Myocyte (in vitro differentiated cells): ENCODE data around the gene FGF11. TPM values are rescaled to one million over a fixed set of nuclear protein-coding genes. Genes with fewer than 3 reads are reported as not detected.

Experiments
- DNase-seq: peaks from one replicate; pipeline ENCODE4 v3.0.0-alpha.2; 2012; ENCODE audit warnings: low read depth
- polyA plus RNA-seq: library from polyadenylated mRNA; unstranded; fragments of >200 nt; gene quantifications from one replicate; pipeline ENCODE4 v1.2.1, GENCODE V29; 2012; ENCODE audit warnings: missing spikeins
- total RNA-seq: library from RNA; depleted of rRNA; stranded (reverse); fragments of >200 nt; gene quantifications from 2 replicates; pipeline ENCODE4 v1.2.3, GENCODE V29; 2014

FGF11 gene
- total RNA-seq: 41.7 and 89.9 TPM in 2 replicates
- 56.4 TPM for polyA plus RNA-seq

DNA sequence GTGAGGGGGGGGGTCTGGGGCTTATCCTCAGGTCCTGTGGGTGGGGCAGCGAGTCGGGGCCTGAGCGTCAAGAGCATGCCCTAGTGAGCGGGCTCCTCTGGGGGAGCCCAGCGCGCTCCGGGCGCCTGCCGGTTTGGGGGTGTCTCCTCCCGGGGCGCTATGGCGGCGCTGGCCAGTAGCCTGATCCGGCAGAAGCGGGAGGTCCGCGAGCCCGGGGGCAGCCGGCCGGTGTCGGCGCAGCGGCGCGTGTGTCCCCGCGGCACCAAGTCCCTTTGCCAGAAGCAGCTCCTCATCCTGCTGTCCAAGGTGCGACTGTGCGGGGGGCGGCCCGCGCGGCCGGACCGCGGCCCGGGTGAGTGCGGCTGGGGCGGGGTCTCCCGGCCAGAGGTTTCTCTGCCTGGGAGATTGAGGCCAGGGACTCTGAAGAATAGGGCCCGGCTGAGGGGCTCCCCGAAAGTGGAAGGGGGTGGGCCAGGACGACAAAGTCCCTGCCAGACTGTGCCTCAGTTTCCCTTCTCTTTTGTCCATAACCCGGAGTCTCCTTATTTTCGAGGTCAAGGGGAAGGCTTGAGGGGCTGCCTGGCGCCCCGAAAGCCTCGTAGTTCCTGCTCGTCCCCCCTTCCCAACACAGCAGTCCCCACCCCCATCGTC, at the start of gene FGF11:
FGF11 (plus strand) TSS at position 51 of the 651 bp plus-strand sequence; CDS start at position 160, 109 bp downstream.
- no peak for DNase-seq

DNA sequence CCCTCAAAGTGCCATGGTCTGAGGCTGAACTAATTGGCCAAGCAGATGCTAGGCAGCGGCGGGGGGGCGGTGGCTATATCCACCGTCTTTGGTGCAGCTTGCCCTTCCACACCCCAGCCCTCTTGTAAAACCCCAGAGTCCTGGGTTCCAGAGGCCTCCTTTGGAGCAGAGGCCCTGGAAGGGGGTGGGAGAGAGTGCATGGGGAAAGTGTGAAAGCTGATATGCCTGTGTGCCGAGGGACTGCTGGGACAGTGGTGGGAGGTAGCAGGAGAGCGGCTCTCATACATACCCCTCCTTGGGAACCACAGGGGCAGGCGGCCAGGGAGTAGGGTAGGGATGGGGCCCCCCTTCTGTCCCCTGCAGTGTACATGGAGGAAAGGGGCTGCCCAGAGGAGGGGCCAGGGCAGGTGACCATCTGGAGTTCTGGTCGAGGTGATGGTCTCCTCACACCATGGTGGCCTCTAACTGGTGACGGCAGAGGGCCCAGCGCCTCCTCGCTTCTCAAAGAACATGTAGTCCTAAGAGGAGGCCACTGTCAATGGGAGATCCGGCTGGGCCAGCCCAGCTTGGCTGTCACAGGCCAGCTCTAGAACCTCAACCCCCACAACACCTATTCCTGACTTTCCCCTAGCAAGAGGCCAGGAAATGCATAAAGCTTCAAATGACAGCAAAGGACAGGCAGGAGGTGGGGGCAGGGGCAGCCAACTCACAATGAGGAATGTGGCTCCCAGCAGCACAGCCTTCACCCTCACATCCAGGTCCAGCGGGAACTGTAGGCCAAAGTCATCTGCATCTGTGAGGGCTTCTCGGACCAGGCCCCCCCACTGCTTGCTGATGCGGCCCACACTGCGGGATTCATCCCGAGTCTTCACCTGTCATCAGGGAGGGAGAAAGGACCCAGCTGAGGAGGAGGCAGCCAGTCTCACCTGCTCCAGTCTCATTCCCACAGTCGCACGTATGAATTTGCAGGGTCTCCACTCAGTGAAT, 49.1 kb upstream of the FGF11 start:
- no peak for DNase-seq

DNA sequence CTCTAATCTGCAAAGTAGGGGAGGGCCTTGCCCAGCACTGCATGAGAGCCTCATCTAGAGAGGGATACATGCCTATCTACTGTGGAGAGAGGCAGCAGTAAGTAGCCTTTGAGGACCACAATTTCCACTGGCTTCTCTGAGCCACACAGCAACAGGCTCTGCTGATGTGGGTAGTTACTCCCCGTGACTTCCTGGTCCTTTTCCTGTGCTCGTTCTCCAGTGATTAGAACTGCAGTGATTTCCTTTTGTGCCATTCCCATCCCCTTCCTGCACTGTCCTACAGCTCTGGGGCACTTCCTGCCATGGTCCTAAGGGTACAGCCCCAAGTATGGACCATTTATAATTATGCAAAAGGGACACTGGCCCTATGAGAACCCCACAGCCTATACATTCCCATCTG, 48.0 kb upstream of the FGF11 start:
- no peak for DNase-seq

DNA sequence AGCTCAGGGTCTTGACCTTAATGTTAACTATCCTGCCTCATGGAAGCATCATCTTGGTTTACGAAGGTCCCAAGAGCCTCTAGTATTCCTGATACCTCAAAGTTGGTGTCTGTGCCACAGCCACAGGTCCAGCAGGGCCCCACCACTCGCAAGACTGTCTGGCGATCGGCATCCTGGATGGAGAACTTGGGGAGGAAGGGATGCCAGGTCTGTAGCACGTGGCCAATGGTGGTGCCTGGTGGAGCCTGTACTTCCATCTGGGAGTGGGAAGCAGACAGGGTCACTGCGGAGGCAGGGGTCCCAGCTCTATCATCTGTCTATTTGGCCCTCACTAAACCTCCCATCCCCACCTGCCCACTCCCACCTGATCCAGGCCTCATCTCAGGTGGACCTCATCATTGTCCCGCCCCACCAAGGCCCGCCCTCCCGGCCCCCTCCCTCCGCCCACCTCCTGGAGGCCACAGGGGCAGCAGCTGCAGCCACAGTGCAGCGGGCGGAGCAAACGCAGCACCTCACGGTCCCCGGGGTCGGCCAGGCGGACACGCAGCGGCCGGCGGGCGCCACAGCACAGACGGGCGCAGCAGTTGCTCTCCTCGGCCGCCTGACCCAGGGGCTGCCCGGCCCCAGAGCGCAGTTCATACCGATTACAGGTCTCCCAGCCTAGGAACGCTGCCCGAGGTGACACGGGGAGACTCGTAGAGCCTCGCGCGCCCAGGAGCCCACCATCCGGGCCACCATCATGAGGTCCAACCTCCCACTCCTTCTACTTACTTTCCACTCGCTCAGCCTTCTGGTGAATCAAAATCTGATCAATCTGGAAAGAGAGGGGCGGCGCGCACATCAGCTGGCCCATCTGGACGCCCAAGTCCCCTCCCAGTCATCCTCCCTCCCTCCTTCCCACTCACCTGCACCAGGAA, 46.4 kb upstream of the FGF11 start:
- no peak for DNase-seq

DNA sequence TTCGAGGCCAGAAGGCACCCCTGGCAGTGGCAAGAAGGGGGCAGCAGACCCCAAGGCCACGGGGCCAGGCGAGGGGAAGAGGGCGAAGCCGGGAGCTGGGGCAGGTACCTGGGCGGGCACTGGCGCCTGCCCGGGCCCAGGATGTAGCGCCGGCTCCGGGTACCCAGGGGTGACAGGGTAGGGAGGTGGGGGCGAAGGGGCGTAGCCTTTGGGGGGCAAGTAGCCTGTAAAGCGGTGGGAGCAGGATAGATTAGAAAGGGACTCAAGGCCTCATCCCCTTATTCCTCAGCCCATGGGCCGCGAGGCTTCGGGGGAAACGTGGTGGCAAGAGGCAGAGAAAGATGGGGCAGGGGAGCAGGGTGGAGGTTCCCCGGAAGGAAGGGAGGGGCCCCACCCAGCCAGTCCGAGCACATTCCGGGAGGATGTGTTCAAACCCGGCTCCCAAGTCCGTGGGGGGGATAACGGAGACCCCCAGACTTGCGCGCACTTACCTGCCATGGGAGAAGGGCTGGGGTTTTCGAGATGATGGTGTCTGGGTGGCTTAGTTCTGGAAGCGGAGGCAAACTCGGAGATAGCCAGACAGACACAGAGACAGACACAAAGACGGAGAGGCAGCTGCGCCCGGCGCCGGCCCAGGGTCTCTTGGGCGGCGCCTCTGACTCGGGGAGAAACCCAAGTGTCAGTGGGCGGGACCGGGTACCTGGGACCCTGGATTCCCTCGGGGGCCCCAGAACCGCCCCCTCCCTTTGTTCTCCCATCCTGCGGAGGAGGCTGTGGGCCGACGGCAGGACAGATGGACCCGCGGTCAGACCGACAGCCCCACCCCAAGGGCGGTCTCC, 45.5 kb upstream of the FGF11 start:
- peak; percentile 51 for DNase-seq

DNA sequence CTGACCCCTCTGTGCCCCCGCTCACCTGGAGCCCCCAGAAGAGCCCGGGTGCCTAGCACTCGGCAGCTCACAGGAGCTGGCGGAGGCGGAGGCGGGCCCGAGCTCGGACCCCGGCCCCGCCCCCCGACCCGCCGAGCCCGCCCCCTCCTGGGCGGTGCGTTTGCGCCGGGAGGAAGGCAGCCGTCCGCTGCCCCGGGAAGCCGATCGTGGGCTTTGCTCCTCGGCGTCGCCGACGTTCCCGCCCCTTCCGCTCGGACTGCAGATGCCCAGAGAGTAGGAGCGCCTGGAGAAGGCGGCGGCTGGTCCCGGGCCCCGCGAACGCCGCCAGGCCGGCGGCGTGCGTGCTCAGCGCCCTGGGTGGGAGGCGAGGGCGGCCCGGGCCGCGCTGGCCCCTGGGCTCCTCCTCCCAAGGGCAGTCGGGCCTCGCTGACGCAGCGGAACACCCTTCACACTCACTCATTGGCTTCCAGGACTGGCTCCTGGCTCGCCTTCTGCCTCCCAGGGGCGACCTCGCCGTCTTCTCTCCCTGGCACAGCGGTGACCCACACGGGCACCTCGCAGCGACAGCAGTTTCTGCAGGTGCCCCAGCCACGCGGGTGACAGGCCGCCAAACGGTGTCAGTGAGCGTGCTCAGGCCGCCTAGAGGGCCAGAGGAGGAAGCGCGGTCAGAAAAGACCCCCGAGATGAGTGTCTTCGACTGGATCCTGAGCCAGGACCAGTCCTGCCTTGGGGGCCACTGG, 44.7 kb upstream of the FGF11 start, which contains the start of gene PLSCR3:
PLSCR3 (minus strand) TSS at position 74 of the 740 bp plus-strand sequence. CDS start 415 bp downstream, outside the sequence.
- peak; percentile 82 for DNase-seq

DNA sequence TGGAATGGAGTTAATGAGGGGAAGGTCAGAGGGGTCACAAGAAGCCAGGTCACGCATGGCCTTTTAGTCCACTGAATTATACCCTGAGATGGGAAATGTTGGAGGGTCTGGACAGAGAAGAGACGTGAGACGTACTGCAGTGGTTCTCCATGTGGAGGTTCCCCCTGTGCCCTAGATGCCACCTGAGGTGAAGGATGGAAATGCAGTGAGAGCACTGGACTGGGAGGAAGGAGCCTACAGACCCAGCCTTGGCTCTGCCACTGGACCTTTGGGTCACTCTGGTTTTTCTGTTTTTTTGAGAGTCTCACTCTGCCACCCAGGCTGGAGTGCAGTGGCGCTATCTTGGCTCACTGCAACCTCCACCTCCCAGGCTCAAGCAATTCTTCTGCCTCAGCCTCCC, 43.2 kb upstream of the FGF11 start:
- DNase-seq: no peak

DNA sequence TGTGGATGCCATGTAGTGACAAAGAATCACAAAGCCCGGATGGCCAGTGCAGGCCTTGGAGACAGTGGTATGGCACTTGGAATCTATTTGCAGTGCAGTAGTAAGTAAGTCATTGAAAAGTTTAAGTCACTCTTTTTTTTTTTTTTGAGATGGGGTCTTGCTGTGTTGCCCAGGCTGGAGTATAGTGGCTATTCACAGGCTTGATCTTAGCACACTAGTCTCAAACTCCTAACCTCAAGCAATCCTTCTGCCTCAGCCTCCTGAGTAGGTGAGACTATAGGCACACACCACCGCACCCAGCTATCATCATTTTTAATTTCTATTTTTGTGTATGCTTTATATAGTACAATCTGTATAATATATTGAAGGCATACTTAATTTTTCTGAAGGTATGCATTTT, 40.7 kb upstream of the FGF11 start:
- no peak for DNase-seq

DNA sequence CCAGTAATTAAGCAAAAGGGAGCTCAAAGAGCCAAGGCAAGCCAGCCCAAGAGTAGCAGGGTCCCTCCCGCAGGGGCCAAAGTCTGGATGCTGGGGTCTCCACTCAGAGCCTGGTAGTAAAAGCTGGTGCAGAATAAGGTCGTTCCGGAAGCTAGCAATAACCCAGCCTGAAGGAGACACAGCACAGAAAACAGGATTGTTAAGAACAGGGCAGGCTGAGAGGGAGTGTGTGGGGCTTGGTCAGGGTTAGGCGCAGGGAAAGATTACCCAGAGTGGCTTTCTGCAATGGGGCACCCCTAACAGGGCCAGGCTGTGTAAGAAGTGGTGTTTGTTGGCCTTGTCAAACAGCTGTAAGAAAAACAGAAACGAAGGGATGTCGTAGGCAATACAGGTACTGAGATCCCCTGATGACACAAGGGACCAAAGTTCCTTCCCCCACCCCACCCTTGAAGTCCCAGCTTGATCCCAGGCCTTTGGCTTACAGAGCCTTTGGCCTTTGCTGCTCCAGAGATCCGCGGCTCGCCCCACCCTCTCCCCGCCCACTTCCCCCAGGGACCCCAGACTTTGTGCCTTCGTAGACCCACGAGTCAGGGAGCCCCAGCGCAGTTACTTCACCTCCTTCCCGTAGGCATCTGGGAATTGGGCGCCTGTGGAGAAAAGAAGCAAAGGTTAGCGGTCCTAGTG, 36.1 kb upstream of the FGF11 start:
- DNase-seq: no peak

DNA sequence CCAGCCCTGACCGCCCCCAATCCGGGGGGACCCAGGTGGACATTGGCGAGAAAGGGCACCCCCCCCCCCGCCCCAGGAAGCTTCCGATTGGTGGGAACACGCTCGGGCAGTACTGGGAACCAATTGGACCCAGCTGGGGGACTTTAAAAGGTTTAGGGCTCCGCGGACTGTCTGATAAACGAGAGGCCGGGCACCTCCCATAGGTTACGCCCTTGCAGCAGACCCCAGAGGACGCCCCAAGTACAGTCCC, 35.7 kb upstream of the FGF11 start:
- DNase-seq: peak; percentile 83

DNA sequence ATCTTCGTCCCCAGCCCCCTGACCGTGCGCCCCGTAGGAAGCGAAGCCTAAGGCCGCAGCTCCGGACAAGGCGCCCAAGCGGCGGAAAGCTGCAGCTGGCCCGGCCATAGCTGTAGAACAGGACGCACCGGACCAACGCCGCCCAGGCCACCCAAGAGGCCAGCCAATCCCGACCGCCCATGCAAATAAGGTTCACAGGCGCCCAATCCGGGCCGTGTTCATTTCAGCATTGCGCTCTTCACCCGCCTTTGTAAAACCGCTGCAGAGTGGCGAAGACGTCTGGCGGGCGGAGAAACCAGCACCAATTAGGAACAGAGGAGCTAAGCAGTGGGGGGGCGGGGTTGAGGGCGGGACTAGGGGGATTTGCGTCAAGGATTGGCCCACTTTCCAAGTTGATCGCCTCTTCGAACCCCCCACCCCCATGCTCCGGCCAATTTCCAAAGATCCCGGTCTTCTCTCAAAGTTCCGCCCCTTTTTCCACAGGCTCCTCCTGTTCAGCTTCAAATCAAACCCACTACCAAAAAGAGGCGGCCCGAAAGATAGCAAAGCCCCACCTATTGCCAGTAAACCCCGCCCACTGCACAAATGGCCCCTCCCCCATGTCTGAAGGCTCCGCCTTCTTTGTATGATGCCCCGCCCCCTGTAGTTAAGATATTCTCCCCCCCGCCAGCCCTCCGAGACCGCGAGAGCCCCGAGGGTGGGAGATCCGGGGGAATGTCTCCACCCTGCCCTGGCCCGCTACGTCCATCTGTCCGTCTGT, 35.2 kb upstream of the FGF11 start, which contains the start of gene TMEM256:
TMEM256 (minus strand) TSS at position 121 of the 760 bp plus-strand sequence; CDS start at position 108, 13 bp downstream.
- peak; percentile 100 for DNase-seq

DNA sequence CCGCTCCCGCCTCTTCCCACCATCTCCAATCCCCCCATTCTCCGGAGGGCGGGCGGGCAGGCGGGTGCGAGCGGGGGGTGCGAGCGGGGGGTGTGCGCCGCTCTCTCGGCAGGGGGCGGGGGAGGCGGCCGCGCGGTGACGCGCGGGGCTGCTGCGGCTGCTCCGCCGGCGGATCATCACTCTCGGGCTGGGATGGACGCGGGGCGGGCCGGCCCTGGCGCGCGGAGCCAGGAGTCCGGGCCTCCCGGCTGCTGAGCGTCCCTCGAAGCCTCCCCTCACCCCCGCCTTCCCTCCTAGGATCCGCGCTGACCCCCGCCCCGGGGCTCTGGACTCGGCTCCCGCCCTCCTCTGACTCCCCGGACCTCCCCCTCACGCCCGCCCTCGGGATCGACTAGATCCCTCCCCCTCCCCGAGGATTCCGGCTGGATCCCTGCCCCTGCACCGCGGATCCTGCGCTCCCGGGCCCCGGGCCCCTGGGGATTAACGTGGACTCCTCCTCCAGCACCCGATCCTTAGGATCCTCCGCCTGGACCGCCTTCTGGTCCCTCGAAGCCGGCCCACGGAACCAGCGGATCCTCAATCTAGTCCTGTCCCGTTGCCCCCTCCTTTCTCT, 34.5 kb upstream of the FGF11 start:
- no peak for DNase-seq

DNA sequence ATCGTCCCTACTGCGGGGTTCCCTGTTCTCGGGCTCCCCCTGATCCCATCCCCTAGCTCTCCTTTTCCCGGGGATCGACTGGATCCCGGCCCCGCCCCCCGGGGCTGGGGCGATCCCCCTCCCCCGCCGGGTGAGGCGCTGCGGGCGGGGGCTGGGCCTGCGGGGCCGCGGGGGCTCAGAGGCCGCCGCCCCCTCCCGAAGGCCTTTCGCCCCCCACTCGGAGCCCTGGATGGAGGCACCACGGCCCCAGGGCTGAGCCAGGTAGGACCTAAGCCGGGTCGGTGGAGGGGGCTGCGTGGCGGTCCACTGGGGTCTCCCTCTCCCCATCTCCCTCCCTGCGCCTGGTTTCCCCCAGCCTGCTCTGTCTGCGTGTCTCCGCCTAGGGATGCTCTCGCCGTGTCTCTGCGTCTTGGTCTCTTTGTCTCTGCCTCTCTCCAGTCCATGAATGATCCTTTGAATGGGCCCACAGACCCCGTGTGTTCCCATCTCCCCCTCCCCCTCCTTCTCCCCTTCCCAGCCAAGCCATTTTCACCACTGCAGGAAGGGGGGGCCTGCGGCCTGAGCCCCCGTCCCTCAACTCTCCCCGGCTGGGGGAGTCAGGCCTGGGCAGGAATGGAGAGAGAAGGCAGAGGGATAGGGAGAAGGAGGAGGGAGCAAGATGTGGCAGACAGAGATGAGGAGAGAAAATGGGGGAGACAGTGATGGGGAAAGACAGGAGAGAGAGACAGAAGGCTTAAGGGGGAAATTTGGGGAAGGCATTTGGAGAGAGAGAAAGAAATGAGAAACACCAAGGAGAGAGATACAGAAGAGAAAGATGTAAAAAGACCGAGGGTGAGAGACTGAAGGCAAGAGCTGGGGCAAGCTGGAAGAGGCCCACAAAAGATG, 33.7 kb upstream of the FGF11 start:
- DNase-seq: no peak

DNA sequence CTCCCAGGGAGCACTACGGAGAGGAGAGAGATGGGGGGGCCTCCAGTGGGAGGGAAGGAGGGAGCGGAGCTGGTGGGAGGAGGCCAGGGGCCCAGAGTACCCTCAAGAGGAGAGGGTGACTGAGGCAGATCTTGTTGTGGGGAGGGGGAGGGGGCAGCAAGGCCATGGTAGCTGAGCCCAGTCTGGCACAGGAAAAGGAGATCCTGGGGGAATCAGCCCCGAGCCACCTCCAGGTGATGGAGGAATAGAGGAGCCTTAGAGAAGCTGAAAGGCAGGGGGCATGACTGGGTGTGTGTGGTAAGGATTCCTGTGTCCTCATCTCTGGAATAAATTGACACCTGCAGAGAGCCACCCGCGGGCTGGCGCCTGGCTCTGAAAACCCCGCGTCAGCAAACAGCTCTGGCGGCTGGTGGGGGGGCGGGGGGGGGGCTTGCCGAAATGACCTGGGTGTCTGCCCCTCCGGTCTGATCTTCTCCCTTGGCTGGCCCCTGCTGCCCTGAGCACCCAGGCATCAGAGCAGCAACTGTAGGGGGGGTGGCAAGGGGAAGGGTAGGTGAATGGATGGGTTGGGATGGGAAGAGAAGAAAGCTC, 33.0 kb upstream of the FGF11 start:
- no peak for DNase-seq

DNA sequence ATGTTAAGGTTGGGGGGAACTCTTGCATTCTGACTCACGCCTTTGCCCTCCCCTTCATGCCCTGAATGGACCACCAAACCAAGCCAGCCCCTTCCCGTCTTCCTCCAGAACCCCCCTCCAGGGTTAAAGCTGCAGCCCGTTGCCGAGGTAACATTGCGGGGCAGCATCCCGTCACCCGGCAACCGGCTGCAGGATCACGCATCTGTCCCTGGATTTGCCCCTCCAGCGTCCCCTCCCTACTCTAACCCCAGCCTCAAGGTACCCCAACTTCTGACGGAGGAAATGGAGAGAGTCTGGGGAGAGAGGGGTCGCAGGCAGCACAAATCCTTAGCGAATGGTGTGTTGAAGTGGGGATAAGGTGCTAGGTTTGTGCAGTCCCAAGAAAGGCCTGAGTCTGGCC, 32.2 kb upstream of the FGF11 start:
- no peak for DNase-seq

DNA sequence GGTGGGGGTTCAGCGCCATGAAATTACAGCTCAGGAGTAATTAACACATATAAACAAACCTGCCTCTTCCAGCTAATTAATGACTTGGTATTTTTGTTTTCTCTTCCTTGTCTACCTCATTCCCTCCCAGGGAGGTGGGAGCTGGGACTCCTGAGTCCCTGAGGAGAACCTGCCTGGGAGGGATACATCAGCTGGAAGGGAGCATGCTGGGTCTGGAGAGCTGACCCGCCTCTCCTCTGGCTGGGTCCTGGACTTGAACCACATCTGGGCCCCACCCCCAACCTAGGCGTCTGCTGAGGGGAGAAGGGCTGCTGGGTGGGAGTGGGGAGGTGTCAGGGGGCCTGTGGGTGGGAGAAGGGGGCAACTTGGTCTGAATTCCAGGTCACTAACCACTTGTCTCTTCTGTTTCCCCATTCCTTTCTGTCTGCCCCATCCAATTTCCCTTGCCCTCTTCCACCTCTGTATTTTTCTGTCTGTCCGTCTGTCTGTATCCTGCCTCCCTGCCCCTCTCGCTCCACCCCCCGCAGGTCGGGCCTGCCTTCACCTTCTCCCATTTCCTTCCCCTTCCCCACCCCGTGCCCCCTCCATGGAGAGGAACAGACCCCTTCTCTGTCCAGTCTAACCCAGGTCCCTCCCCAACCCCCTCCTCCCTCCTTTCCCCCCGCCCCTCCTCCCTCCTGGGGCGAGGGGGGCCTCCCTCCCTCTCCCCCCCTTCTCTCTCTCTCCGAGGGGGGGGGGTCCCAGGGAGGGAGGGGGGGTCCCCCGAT, 31.6 kb upstream of the FGF11 start, which contains the start of gene NLGN2:
NLGN2 (plus strand) TSS at position 361 of the 767 bp plus-strand sequence. CDS start 411 bp downstream, outside the sequence.
- no peak for DNase-seq
